Measurements from ENCODE around the gene C16orf89.

Gene C16orf89

DNA sequence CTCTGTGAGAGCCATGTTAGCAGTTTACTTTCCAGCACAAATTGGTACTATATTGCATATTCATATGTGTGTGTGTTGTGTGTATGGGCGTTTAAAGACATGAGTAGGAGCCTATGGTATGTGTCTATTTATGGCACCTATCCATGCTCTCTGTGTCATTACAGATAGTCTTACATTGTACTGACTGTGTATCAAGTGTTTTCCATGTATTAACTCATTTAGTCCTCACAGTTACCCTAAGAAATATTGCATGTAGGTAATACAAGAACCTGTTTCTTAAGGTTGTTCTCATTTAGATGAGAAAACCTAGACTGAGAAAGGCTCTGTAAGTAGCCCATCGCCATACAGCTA, 7.5 kb upstream of the C16orf89 start:
- no peak overlapping the region for H3K27ac ChIP-seq
- no peak for TF ChIP-seq ZFX (IDR thresholded peaks at IDR 0.05)
- TF ChIP-seq, protein P1, sequence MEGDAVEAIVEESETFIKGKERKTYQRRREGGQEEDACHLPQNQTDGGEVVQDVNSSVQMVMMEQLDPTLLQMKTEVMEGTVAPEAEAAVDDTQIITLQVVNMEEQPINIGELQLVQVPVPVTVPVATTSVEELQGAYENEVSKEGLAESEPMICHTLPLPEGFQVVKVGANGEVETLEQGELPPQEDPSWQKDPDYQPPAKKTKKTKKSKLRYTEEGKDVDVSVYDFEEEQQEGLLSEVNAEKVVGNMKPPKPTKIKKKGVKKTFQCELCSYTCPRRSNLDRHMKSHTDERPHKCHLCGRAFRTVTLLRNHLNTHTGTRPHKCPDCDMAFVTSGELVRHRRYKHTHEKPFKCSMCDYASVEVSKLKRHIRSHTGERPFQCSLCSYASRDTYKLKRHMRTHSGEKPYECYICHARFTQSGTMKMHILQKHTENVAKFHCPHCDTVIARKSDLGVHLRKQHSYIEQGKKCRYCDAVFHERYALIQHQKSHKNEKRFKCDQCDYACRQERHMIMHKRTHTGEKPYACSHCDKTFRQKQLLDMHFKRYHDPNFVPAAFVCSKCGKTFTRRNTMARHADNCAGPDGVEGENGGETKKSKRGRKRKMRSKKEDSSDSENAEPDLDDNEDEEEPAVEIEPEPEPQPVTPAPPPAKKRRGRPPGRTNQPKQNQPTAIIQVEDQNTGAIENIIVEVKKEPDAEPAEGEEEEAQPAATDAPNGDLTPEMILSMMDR (conservative IDR thresholded peaks at IDR 0.05) = no peak

DNA sequence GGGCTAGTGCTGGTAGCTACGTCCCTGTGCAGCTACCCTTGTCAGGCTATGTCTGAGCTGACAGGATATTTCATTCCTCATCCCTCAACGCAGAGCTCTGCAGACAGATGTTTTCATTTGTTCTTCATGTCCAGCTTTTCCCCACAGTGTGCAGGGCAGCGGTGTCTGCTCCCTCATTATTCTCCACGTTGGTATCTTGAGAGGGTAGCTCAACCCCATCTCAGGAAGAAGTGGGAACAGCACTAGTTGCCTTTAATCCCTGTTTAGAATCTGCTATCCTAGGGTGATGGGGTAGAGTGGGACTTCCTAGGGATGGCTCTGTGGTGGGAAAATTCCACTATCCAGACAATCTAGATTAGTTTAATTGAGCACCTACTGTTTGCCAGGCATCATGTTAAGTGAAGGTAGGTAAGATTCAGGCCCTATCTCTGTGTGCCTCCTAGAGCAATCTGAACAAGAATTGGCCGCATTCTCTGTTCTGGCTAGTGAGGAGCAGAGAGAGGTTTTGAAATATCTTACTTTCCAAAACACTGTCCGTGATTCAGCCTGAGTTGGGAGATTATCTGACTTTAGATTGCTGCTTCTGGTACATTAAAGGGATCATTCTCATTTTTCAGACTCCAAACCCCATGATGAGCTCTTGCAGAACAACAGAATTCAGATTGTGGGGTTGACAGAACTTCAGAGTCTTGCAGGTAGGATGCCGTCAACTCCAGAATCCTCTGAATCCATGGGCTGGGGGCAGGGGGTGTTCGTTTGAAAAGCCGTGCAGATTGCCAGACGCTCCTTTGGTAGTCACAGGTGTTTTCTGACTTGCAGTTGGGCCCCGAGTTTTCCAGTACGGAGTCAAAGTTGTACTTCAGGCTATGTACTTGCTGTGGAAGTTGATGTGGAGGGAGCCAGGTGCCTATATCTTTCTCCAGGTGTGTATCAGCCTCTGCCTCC, 6.8 kb upstream of the C16orf89 start:
- peak overlapping the region; percentile 79 for H3K27ac ChIP-seq
- no peak for TF ChIP-seq ZFX (IDR thresholded peaks at IDR 0.05)
- TF ChIP-seq, protein P1 (conservative IDR thresholded peaks at IDR 0.05) = no peak

DNA sequence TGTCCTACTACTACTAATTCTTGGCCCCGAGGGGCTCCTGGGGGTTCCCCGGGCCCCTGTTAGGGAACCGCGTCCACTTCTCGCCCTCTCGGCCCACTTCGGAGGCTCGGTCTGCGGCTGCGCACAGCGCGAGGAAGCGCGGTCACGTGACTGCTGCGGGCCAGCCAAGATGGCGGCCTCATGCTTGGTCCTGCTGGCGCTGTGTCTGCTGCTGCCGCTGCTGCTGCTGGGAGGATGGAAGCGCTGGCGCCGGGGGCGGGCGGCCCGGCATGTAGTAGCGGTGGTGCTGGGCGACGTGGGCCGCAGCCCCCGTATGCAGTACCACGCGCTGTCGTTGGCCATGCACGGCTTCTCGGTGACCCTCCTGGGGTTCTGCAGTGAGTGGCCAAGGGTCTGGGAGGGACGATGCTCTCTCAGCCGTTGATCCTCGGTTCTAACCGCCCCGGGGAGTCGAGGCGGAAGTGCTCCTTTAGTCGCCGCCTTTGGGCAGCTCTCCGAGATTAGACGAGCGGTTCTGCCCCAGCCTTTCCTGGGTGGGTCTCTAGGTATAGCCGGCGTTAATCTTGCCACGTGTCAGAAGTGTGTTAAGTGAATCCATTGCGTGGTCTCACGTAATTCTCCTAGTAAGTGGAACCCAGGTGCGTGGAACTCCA, 6.1 kb upstream of the C16orf89 start, which contains the start of gene ALG1:
ALG1 (plus strand) TSS at position 163 of the 653 bp plus-strand sequence; CDS start at position 170, 7 bp downstream.
- H3K27ac ChIP-seq = peak within 1 kb of the TSS; percentile 79
- TF ChIP-seq, protein P1 (conservative IDR thresholded peaks at IDR 0.05) = no peak
- no peak for TF ChIP-seq ZFX (IDR thresholded peaks at IDR 0.05)

DNA sequence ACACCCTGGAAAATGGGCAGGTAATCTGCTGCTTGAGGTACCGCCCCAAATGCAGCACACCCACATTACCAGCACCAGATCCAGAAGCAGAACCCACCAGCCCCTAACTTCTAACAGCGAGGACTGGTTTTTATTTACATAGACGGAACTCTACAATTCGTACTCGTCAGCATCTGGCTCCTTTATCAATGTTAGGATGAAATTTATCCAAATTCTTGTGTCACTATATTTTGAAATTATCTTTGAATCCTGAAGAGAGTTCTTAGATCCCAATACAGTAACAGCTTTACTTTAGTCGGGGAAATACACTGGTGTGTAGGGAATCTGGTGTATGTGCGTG, 5.6 kb upstream of the C16orf89 start:
- peak overlapping the region; percentile 79 for H3K27ac ChIP-seq

DNA sequence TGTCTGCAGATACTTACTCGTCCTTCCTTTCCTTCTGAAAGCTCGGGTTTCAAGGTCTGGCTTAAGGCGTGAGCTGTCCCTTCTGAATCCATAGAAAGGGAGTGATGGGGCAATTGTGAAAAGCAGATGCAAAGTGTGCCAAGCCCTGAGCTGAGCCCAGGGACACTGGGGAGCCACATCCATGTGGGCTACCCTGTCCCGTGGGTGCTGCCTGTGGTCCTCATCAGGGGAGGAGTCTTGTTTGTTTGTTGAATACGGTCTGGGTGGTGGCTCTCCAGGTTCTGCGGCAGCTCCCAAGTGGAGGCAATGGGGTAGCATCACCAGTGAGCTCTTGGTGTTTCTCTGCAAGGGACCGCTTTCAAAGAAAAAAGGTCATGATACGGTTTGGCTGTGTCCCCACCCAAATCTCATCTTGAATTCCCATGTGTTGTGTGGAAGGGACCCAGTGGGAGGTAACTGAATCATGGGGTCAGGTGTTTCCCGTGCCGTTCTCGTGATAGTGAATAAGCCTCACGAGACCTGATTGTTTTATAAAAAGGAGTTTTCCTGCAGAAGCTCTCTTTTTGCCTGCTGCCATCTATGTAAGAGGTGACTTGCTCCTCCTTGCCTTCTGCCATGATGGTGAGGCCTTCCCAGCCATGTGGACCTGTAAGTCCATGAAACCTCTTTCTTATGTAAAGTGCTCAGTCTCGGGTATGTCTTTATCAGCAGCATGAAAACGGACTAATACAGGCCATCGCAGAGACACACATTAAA, 4.9 kb upstream of the C16orf89 start:
- TF ChIP-seq ZFX (IDR thresholded peaks at IDR 0.05) = no peak
- TF ChIP-seq, protein P1 (conservative IDR thresholded peaks at IDR 0.05) = no peak
- no peak overlapping the region for H3K27ac ChIP-seq

More for the DNA sequence above, 5.6 kb upstream of the C16orf89 start:
- no peak for TF ChIP-seq ZFX (IDR thresholded peaks at IDR 0.05)
- TF ChIP-seq, protein P1 (conservative IDR thresholded peaks at IDR 0.05) = no peak

DNA sequence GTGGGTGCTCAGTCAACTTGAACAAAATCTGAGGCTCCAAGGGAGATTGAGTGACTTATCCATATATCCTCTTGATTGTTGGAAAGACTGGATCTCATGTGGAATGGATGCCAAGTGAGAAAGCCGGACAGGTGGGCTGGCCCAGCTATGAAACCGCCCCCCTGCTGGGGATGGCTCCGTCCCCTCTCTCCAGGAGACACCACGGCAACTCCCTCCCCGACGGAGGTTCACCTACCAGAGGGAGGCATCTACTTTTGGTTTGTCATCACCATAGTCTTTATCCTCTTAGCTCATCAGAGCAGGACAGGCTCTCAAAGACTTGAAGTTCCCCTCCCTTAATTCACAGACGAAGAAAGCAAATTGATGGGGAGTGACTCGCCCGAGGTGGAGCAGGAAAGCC, 4.1 kb upstream of the C16orf89 start:
- TF ChIP-seq, protein P1 (conservative IDR thresholded peaks at IDR 0.05) = no peak
- TF ChIP-seq ZFX (IDR thresholded peaks at IDR 0.05) = no peak
- no peak overlapping the region for H3K27ac ChIP-seq
